Mammary epithelial cell (primary cell): ENCODE data around the gene MARK2.

Experiments used
- CTCF ChIP-seq, 2 donors: IDR thresholded peaks in 1 of 2; conservative IDR thresholded peaks in 1 of 2; 2 replicates each; pipeline ENCODE4 v1.5.1; 2011 to 2012; ENCODE audit warnings: inconsistent platforms in 2 of 2, low read length in 2 of 2, mild to moderate bottlenecking in 2 of 2, control low read depth in 1 of 2, low read depth in 1 of 2; ENCODE audit not compliant: insufficient read depth in 1 of 2; ENCODE audit errors: extremely low read depth in 1 of 2
- EZH2 ChIP-seq: IDR thresholded peaks from 2 replicates; pipeline ENCODE4 v1.6.1; 2012; ENCODE audit warnings: low read length, inconsistent platforms, borderline replicate concordance

GRCh38 chr11:63882555-63883242, 43.8 kb downstream of the MARK2 start:
- no peak for TF ChIP-seq CTCF (conservative IDR thresholded peaks at IDR 0.05 in 1 of 2, IDR thresholded peaks at IDR 0.05 in 1 of 2; ENCODE audit: extremely low read depth in 1 of 2, insufficient read depth in 1 of 2, low read depth in 1 of 2, low read length in 2 of 2)
- TF ChIP-seq EZH2, result no peak
